ENCODE data around the gene DLG2.

The DLG2 gene

DNA sequence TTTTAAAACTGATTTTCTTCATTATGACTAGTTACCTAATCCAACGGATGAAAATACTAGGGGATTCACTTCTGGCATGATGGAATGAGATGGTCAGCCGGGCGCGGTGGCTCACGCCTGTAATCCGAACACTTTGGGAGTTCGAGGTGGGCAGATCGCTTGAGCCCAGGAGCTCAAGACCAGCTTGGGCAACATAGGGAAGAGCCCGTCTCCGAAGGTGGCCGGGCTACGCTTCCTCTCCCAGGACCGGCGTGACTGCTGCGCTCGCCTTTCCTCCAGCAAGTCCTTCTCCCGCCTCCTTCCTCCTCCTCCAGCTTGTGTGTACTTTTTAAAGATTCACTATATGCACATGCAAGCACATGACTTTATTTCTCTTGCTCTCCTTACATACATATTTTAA is 1835.6 kb downstream of the DLG2 start:
- TF ChIP-seq, protein P1, sequence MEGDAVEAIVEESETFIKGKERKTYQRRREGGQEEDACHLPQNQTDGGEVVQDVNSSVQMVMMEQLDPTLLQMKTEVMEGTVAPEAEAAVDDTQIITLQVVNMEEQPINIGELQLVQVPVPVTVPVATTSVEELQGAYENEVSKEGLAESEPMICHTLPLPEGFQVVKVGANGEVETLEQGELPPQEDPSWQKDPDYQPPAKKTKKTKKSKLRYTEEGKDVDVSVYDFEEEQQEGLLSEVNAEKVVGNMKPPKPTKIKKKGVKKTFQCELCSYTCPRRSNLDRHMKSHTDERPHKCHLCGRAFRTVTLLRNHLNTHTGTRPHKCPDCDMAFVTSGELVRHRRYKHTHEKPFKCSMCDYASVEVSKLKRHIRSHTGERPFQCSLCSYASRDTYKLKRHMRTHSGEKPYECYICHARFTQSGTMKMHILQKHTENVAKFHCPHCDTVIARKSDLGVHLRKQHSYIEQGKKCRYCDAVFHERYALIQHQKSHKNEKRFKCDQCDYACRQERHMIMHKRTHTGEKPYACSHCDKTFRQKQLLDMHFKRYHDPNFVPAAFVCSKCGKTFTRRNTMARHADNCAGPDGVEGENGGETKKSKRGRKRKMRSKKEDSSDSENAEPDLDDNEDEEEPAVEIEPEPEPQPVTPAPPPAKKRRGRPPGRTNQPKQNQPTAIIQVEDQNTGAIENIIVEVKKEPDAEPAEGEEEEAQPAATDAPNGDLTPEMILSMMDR (IDR thresholded peaks at IDR 0.05; ENCODE audit: unreplicated experiment in 3 of 3), result no peak
- Mint-ChIP-seq H3K9me3 (no peaks in the 10 kb centered on the region), H3K4me1 (no peaks in the 10 kb centered on the region), H3K4me3 (no peak overlapping the region), H3K27ac (no peak overlapping the region), H3K27me3 (ENCODE audit: low read depth) (no peaks in the 10 kb centered on the region), H3K36me3 (ENCODE audit: low read depth) (no peaks in the 10 kb centered on the region)

DNA sequence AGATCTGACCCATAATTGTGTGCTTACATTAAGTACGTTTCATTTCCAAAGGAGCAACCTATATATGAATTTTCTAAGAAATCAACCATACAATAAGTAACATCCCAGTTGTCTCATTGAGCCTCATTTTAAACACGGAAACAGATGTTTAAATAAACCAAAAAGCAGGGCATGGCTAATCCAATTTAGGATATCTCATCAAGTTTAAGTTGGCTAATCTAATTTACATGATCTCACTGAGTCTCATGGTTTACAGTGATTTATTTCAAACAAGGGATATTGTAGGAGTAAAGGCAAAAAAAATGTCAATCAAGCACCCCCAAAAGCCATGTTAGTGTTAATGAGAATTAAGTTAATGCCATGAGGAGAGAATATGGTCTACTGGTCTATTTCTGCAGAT is 1841.2 kb downstream of the DLG2 start:
- no peaks in the 10 kb centered on the region for H3K9me3 Mint-ChIP-seq
- no peak overlapping the region for H3K27ac Mint-ChIP-seq
- TF ChIP-seq, protein P1 (IDR thresholded peaks at IDR 0.05; ENCODE audit: unreplicated experiment in 3 of 3), result no peak
- H3K4me1 Mint-ChIP-seq, result no peaks in the 10 kb centered on the region
- H3K4me3 Mint-ChIP-seq, result no peak overlapping the region
- no peaks in the 10 kb centered on the region for H3K36me3 Mint-ChIP-seq (ENCODE audit: low read depth)
- peaks cover 4% of the 10 kb centered on the region for H3K27me3 Mint-ChIP-seq (ENCODE audit: low read depth)

DNA sequence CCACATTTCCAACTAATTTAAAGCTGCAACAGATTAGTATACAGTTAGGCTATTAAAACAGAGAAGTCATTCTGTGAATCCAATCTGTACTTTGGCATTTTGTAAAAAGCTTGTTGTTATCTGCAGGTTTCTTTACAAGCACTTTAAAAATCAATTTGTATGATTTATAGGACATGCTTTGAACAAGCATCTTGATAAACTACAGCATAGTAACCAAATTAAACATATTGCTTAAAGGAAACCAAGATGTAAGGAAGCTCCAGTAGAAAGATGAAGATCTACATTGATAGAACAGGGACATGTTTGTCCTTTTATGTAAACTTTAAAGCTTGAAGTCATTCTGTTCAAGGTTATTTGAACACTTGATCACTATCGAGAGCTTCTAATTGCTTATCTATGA is 1842.7 kb downstream of the DLG2 start:
- H3K27ac Mint-ChIP-seq, result no peak overlapping the region

DNA sequence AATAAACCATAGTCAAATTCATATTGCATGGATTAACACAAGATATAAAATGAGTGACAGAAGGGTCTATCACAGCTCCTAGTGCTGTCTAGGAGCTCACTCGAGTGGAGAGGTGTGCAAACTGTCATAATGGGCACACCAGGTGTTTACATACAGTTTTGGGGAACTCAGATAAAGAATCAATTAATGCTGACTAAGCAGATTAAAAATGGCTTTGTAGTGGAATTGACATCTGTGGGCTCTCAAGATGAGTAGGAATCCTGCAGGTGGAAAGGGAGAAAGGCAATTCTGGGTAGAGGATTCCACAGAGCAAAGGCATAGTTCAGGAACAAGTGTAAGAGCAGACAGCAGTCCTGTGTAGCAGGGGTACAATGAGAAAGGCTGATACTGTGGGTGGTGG is 1844.8 kb downstream of the DLG2 start:
- TF ChIP-seq, protein P1 (IDR thresholded peaks at IDR 0.05; ENCODE audit: unreplicated experiment in 3 of 3), result no peak
- Mint-ChIP-seq H3K9me3 (no peaks in the 10 kb centered on the region), H3K4me3 (no peak overlapping the region), H3K27ac (no peak overlapping the region), H3K36me3 (ENCODE audit: low read depth) (no peaks in the 10 kb centered on the region), H3K4me1 (no peaks in the 10 kb centered on the region), H3K27me3 (ENCODE audit: low read depth) (peaks cover 4% of the 10 kb centered on the region)

More for the DNA sequence above, 1842.7 kb downstream of the DLG2 start:
- Mint-ChIP-seq H3K4me1 (no peaks in the 10 kb centered on the region), H3K36me3 (ENCODE audit: low read depth) (no peaks in the 10 kb centered on the region), H3K4me3 (no peak overlapping the region), H3K27me3 (ENCODE audit: low read depth) (peaks cover 4% of the 10 kb centered on the region), H3K9me3 (no peaks in the 10 kb centered on the region)
- TF ChIP-seq, protein P1 (IDR thresholded peaks at IDR 0.05; ENCODE audit: unreplicated experiment in 3 of 3), result no peak

DNA sequence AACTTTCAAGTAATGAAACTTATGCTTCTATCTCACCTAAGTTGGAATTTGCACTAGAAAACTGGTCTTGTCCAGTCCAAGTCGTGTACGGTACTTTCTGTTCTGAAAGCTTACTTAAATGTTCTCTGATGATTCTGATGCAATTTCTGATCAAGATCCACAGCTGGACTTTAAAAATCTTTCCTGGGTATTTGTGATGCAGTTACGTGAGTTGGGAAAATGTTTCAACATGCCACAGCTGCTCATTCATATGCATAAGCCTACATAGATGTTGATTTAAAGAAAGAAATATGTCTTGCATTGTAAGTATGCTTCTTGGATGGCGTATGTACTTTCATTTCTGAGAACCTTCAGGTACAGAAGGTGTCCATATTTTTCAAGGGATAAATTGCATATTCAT is 1847.3 kb downstream of the DLG2 start:
- H3K4me3 Mint-ChIP-seq, result no peak overlapping the region
- no peaks in the 10 kb centered on the region for H3K4me1 Mint-ChIP-seq
- H3K27ac Mint-ChIP-seq, result no peak overlapping the region
- H3K36me3 Mint-ChIP-seq (ENCODE audit: low read depth), result no peaks in the 10 kb centered on the region
- peaks cover 4% of the 10 kb centered on the region for H3K27me3 Mint-ChIP-seq (ENCODE audit: low read depth)
- TF ChIP-seq, protein P1 (IDR thresholded peaks at IDR 0.05; ENCODE audit: unreplicated experiment in 3 of 3), result no peak
- H3K9me3 Mint-ChIP-seq, result no peaks in the 10 kb centered on the region

DNA sequence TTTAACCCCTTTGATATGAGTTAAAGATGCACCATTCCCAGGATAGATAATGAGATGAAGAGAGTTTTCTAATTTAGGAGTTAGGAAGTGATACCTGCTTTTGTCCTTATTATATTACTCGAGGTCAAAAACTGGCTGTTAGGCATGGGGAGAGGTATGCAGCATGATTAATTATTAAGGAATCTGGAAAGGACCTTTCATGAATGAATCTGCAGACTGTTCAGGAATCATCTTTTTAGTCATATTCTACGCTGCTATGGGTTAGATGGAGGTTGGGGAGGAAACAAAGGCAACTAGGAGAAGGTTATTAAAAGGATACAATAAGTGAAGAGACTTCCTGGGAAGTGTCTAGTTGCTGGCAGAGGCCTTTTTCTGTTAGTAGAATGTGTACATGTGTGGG is 1848.5 kb downstream of the DLG2 start:
- TF ChIP-seq, protein P1 (IDR thresholded peaks at IDR 0.05; ENCODE audit: unreplicated experiment in 3 of 3), result no peak
- no peaks in the 10 kb centered on the region for H3K36me3 Mint-ChIP-seq (ENCODE audit: low read depth)
- H3K27me3 Mint-ChIP-seq (ENCODE audit: low read depth), result peaks cover 4% of the 10 kb centered on the region
- no peaks in the 10 kb centered on the region for H3K9me3 Mint-ChIP-seq
- H3K4me1 Mint-ChIP-seq, result no peaks in the 10 kb centered on the region
- no peak overlapping the region for H3K27ac Mint-ChIP-seq
- H3K4me3 Mint-ChIP-seq, result no peak overlapping the region

Measured in nephron (organoid).